Stimulated activated naive B cell treated with anti-CD40 and anti-IgM and Interleukin-4, amounts not matched to agents 10 μg/mL and 1 μg/mL and 100 μg/mL, for 72 hours (primary cell): ENCODE data around the gene NCKIPSD.

Experiments
- ATAC-seq, 2 donors: fragments of 150-1000 bp; cut with Tn5 transposase; replicated peaks; 2 replicates each; pipeline ENCODE4 v1.10.0; 2021; ENCODE audit warnings: moderate library complexity in 1 of 2
- DNase-seq: peaks from one replicate; pipeline ENCODE4 v3.0.0; 2021
- H3K27ac Mint-ChIP-seq: one replicate; pipeline ENCODE4 v1.8.0; 2022; ENCODE audit warnings: mild to moderate bottlenecking, mixed read lengths
- H3K27me3 Mint-ChIP-seq, 2 donors: one replicate each; pipeline ENCODE4 v1.8.0; 2022; ENCODE audit warnings: mixed read lengths in 2 of 2
- H3K36me3 Mint-ChIP-seq, 2 donors: one replicate each; pipeline ENCODE4 v1.8.0; 2022; ENCODE audit warnings: mixed read lengths in 2 of 2, mild to moderate bottlenecking in 1 of 2
- H3K4me1 Mint-ChIP-seq, 2 donors: one replicate each; pipeline ENCODE4 v1.8.0; 2022; ENCODE audit warnings: mixed read lengths in 2 of 2, mild to moderate bottlenecking in 1 of 2
- H3K4me3 Mint-ChIP-seq, 2 donors: one replicate each; pipeline ENCODE4 v1.8.0; 2022; ENCODE audit warnings: mild to moderate bottlenecking in 2 of 2, mixed read lengths in 2 of 2, moderate library complexity in 1 of 2
- H3K9me3 Mint-ChIP-seq, 2 donors: one replicate each; pipeline ENCODE4 v1.8.0; 2022; ENCODE audit warnings: mixed read lengths in 2 of 2, mild to moderate bottlenecking in 1 of 2

Gene NCKIPSD

GRCh38 chr3:48636149-48636655 is 49.5 kb downstream of the NCKIPSD start:
- DNase-seq, result no peak
- H3K27me3 Mint-ChIP-seq, result peaks cover under 1 to 13% of the 10 kb centered on the region in 2 donors

GRCh38 chr3:48635222-48636021 is 50.3 kb downstream of the NCKIPSD start, which contains the start of gene SLC26A6:
Gene SLC26A6 (minus strand): TSS chr3:48635461. CDS start chr3:48635393, 68 bp downstream.
- Mint-ChIP-seq H3K9me3 (no peaks in the 10 kb centered on the region), H3K4me1 (peaks cover 12 to 36% of the 10 kb centered on the region in 2 donors), H3K27me3 (peaks cover 0 to 13% of the 10 kb centered on the region in 2 donors), H3K4me3 (peak within 1 kb of the TSS; percentile 93 to 95), H3K27ac (peak within 1 kb of the TSS; percentile 84), H3K36me3 (peaks cover 17% of the 10 kb centered on the region in 2 donors)
- DNase-seq, result peak; percentile 91
- ATAC-seq, result peak; percentile 94 to 95

More at GRCh38 chr3:48636149-48636655, 49.5 kb downstream of the NCKIPSD start:
- Mint-ChIP-seq H3K4me3 (peak overlapping the region; percentile 93 to 95), H3K27ac (no peak overlapping the region), H3K4me1 (peaks cover 12 to 36% of the 10 kb centered on the region in 2 donors), H3K36me3 (peaks cover 11 to 15% of the 10 kb centered on the region in 2 donors), H3K9me3 (no peaks in the 10 kb centered on the region)
- no peak for ATAC-seq

- H3K9me3 Mint-ChIP-seq, result no peaks in the 10 kb centered on the region
- peak; percentile 30 for DNase-seq
- peak overlapping the region; percentile 62 for H3K27ac Mint-ChIP-seq
- peaks cover 12 to 35% of the 10 kb centered on the region in 2 donors for H3K4me1 Mint-ChIP-seq
- H3K27me3 Mint-ChIP-seq, result peaks cover 0 to 13% of the 10 kb centered on the region in 2 donors
- peaks cover 17 to 22% of the 10 kb centered on the region in 2 donors for H3K36me3 Mint-ChIP-seq
- H3K4me3 Mint-ChIP-seq, result peak overlapping the region; percentile 93 to 95
- ATAC-seq, result peak; percentile 36 to 43
Measured at GRCh38 chr3:48634661-48635221, 51.0 kb downstream of the NCKIPSD start.

GRCh38 chr3:48633743-48634142 is 52.0 kb downstream of the NCKIPSD start:
- peaks cover 21 to 26% of the 10 kb centered on the region in 2 donors for H3K36me3 Mint-ChIP-seq
- H3K4me3 Mint-ChIP-seq, result peak overlapping the region in 1 of 2 donors; percentile 95
- ATAC-seq, result no peak
- no peak for DNase-seq
- H3K9me3 Mint-ChIP-seq, result no peaks in the 10 kb centered on the region
- H3K4me1 Mint-ChIP-seq, result peaks cover 12 to 32% of the 10 kb centered on the region in 2 donors
- peaks cover 0 to 8% of the 10 kb centered on the region in 2 donors for H3K27me3 Mint-ChIP-seq
- no peak overlapping the region for H3K27ac Mint-ChIP-seq

GRCh38 chr3:48633256-48633655 is 52.5 kb downstream of the NCKIPSD start:
- peaks cover 22 to 30% of the 10 kb centered on the region in 2 donors for H3K36me3 Mint-ChIP-seq
- H3K9me3 Mint-ChIP-seq, result no peaks in the 10 kb centered on the region
- H3K4me1 Mint-ChIP-seq, result peaks cover 12 to 32% of the 10 kb centered on the region in 2 donors
- H3K27me3 Mint-ChIP-seq, result peaks cover 0 to 6% of the 10 kb centered on the region in 2 donors
- H3K27ac Mint-ChIP-seq, result no peak overlapping the region
- H3K4me3 Mint-ChIP-seq, result no peak overlapping the region
- ATAC-seq (no peak), DNase-seq (no peak)

- Mint-ChIP-seq H3K27me3 (no peaks in the 10 kb centered on the region), H3K27ac (no peak overlapping the region), H3K4me3 (no peak overlapping the region), H3K4me1 (peaks cover 9 to 32% of the 10 kb centered on the region in 2 donors), H3K9me3 (no peaks in the 10 kb centered on the region), H3K36me3 (peaks cover 27 to 42% of the 10 kb centered on the region in 2 donors)
- ATAC-seq (no peak), DNase-seq (no peak)
Measured at GRCh38 chr3:48631516-48632448, 53.9 kb downstream of the NCKIPSD start.

- H3K4me3 Mint-ChIP-seq, result no peak overlapping the region
- no peaks in the 10 kb centered on the region for H3K9me3 Mint-ChIP-seq
- H3K27me3 Mint-ChIP-seq, result no peaks in the 10 kb centered on the region
- ATAC-seq, result no peak
- no peak for DNase-seq
- H3K36me3 Mint-ChIP-seq, result peaks cover 30 to 49% of the 10 kb centered on the region in 2 donors
- H3K27ac Mint-ChIP-seq, result no peak overlapping the region
- peaks cover 9 to 26% of the 10 kb centered on the region in 2 donors for H3K4me1 Mint-ChIP-seq
Measured at GRCh38 chr3:48630833-48631232, 54.9 kb downstream of the NCKIPSD start.

- no peaks in the 10 kb centered on the region for H3K9me3 Mint-ChIP-seq
- H3K4me3 Mint-ChIP-seq, result no peak overlapping the region
- peaks cover 7 to 21% of the 10 kb centered on the region in 2 donors for H3K4me1 Mint-ChIP-seq
- no peak for ATAC-seq
- DNase-seq, result no peak
- H3K27me3 Mint-ChIP-seq, result no peaks in the 10 kb centered on the region
- H3K27ac Mint-ChIP-seq, result no peak overlapping the region
- peaks cover 30 to 54% of the 10 kb centered on the region in 2 donors for H3K36me3 Mint-ChIP-seq
Measured at GRCh38 chr3:48630407-48630806, 55.3 kb downstream of the NCKIPSD start.

GRCh38 chr3:48629894-48630293 is 55.8 kb downstream of the NCKIPSD start:
- peaks cover 7 to 20% of the 10 kb centered on the region in 2 donors for H3K4me1 Mint-ChIP-seq
- DNase-seq (no peak), ATAC-seq (no peak)
- H3K27ac Mint-ChIP-seq, result no peak overlapping the region
- H3K27me3 Mint-ChIP-seq, result no peaks in the 10 kb centered on the region
- peaks cover 33 to 59% of the 10 kb centered on the region in 2 donors for H3K36me3 Mint-ChIP-seq
- H3K4me3 Mint-ChIP-seq, result no peak overlapping the region
- H3K9me3 Mint-ChIP-seq, result no peaks in the 10 kb centered on the region

GRCh38 chr3:48628277-48629017 is 57.3 kb downstream of the NCKIPSD start:
- no peak overlapping the region for H3K4me3 Mint-ChIP-seq
- ATAC-seq (no peak), DNase-seq (no peak)
- H3K36me3 Mint-ChIP-seq, result peaks cover 35 to 63% of the 10 kb centered on the region in 2 donors
- H3K27me3 Mint-ChIP-seq, result no peaks in the 10 kb centered on the region
- no peak overlapping the region for H3K27ac Mint-ChIP-seq
- H3K4me1 Mint-ChIP-seq, result peaks cover 1 to 6% of the 10 kb centered on the region in 2 donors
- H3K9me3 Mint-ChIP-seq, result no peaks in the 10 kb centered on the region

GRCh38 chr3:48625600-48625999 is 60.1 kb downstream of the NCKIPSD start:
- ATAC-seq (no peak), DNase-seq (no peak)
- no peaks in the 10 kb centered on the region for H3K27me3 Mint-ChIP-seq
- peaks cover 2 to 4% of the 10 kb centered on the region in 2 donors for H3K4me1 Mint-ChIP-seq
- H3K36me3 Mint-ChIP-seq, result peaks cover 32 to 56% of the 10 kb centered on the region in 2 donors
- H3K9me3 Mint-ChIP-seq, result no peaks in the 10 kb centered on the region
- H3K27ac Mint-ChIP-seq, result no peak overlapping the region
- H3K4me3 Mint-ChIP-seq, result no peak overlapping the region

GRCh38 chr3:48624767-48625166 is 60.9 kb downstream of the NCKIPSD start:
- H3K4me1 Mint-ChIP-seq, result peaks cover 4 to 5% of the 10 kb centered on the region in 2 donors
- no peak overlapping the region for H3K4me3 Mint-ChIP-seq
- DNase-seq, result no peak
- peaks cover 0 to 3% of the 10 kb centered on the region in 2 donors for H3K9me3 Mint-ChIP-seq
- H3K27ac Mint-ChIP-seq, result no peak overlapping the region
- ATAC-seq, result no peak
- H3K27me3 Mint-ChIP-seq, result no peaks in the 10 kb centered on the region
- peaks cover 32 to 62% of the 10 kb centered on the region in 2 donors for H3K36me3 Mint-ChIP-seq

GRCh38 chr3:48623851-48624547 is 61.7 kb downstream of the NCKIPSD start:
- Mint-ChIP-seq H3K4me1 (peaks cover 4 to 5% of the 10 kb centered on the region in 2 donors), H3K36me3 (peaks cover 29 to 56% of the 10 kb centered on the region in 2 donors), H3K27me3 (no peaks in the 10 kb centered on the region), H3K27ac (no peak overlapping the region), H3K9me3 (peaks cover 0 to 3% of the 10 kb centered on the region in 2 donors), H3K4me3 (no peak overlapping the region)
- ATAC-seq, result no peak
- DNase-seq, result no peak
